ENCODE measurements around the gene NR2F1.

DNA sequence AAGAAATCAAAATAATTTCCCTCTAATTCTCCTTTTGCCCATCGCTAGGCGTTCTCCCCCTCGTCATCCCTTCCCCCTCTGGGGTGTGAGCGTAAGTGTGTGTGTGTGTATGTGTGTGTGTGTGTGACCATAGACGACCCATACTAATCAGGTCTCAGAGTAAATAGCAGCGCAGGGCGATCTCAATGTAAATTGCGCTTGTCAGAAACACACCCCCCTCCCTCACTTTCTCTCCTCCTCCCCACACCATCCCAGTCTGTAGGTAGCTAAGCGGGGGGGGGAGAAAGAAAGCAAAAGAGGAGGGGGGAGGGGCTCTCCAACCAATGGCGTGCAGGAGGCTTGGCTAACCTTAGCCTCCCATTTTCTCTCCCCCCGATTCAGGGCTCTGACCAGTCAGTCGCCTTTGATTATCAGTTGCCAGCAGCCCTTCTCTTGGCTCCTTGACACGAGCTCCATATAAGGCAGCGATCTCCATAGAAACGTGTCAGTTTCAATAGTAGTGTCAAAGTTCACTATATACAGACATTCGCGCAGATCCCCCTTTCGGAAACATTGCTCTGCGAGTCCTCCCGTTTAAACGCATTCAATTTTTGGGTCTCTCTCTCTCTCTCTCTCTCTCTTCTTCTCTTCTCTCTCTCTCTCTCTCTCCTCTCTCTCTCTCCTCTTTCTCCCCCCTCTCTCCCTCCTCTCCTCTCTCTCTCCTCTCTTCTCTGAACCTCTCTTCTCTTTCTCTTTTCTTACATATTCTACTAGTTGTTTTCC lies at the start of gene NR2F1:
- TF ChIP-seq ZNF274 (IDR thresholded peaks at IDR 0.05; ENCODE audit: low read depth, low read length) (no peak), YY1 (IDR thresholded peaks at IDR 0.05; ENCODE audit: insufficient read depth, insufficient read length) (no peak)
